Measurements from ENCODE around the gene CLCN6. TPM values are rescaled to one million over a fixed set of nuclear protein-coding genes. Genes with fewer than 3 reads are reported as not detected.

Gene CLCN6
- total RNA-seq, 1 experiment from 2014 or later = 48.1 TPM

- Histone ChIP-seq H3K36me3 (ENCODE audit: insufficient read depth, low read length, poor library complexity, severe bottlenecking) (peaks cover 5% of the 10 kb centered on the region), H3K9me3 (ENCODE audit: low read depth, low read length, poor library complexity, severe bottlenecking) (no peaks in the 10 kb centered on the region), H3K4me3 (ENCODE audit: low read depth, low read length, poor library complexity, severe bottlenecking) (no peak overlapping the region), H3K27ac (ENCODE audit: low read depth, low read length, poor library complexity, severe bottlenecking) (no peak overlapping the region), H3K27me3 (replicated peaks; ENCODE audit: insufficient read depth, low read depth, low read length, poor library complexity) (no peaks in the 10 kb centered on the region), H3K4me1 (ENCODE audit: insufficient read depth, low read length, poor library complexity, severe bottlenecking) (no peaks in the 10 kb centered on the region)
- BruUV-seq (replicated peaks) = no TSS peak
- no peak for DNase-seq (ENCODE audit: low spot score)
- intact Hi-C loops (cut with micrococcal nuclease; ENCODE audit: unreplicated experiment) = no loop called here
- ChIA-PET POLR2A (ENCODE audit: low non-redundant PET) (no interaction called here), CTCF (no interaction called here)
- no peak for TF ChIP-seq CTCF (conservative IDR thresholded peaks at IDR 0.05; ENCODE audit: low read depth, low read length)
- no peak for TF ChIP-seq EZH2 (IDR thresholded peaks at IDR 0.05; ENCODE audit: borderline replicate concordance, low read depth, low read length, poor library complexity, severe bottlenecking)
Measured at GRCh38 chr1:11789126-11790067, 16.6 kb upstream of the CLCN6 start.

- BruUV-seq (replicated peaks) = no TSS peak
- H3K36me3 ChIP-seq (ENCODE audit: insufficient read depth, low read length, poor library complexity, severe bottlenecking) = peaks cover 14% of the 10 kb centered on the region
- ChIA-PET POLR2A (ENCODE audit: low non-redundant PET) (no interaction called here), CTCF (no interaction called here)
- no peaks in the 10 kb centered on the region for H3K4me1 ChIP-seq (ENCODE audit: insufficient read depth, low read length, poor library complexity, severe bottlenecking)
- H3K9me3 ChIP-seq (ENCODE audit: low read depth, low read length, poor library complexity, severe bottlenecking) = no peaks in the 10 kb centered on the region
- no peak for TF ChIP-seq EZH2 (IDR thresholded peaks at IDR 0.05; ENCODE audit: borderline replicate concordance, low read depth, low read length, poor library complexity, severe bottlenecking)
- no peak for TF ChIP-seq CTCF (conservative IDR thresholded peaks at IDR 0.05; ENCODE audit: low read depth, low read length)
- H3K27me3 ChIP-seq (replicated peaks; ENCODE audit: insufficient read depth, low read depth, low read length, poor library complexity) = no peaks in the 10 kb centered on the region
- H3K27ac ChIP-seq (ENCODE audit: low read depth, low read length, poor library complexity, severe bottlenecking) = no peak overlapping the region
- DNase-seq (ENCODE audit: low spot score) = no peak
- intact Hi-C loops (cut with micrococcal nuclease; ENCODE audit: unreplicated experiment) = no loop called here
- no peak overlapping the region for H3K4me3 ChIP-seq (ENCODE audit: low read depth, low read length, poor library complexity, severe bottlenecking)
Measured at GRCh38 chr1:11790101-11790879, 15.7 kb upstream of the CLCN6 start.

- CTCF ChIA-PET = no interaction called here
- H3K27ac ChIP-seq (ENCODE audit: low read depth, low read length, poor library complexity, severe bottlenecking) = no peak overlapping the region
- TF ChIP-seq CTCF (conservative IDR thresholded peaks at IDR 0.05; ENCODE audit: low read depth, low read length) = no peak
- no peak for TF ChIP-seq EZH2 (IDR thresholded peaks at IDR 0.05; ENCODE audit: borderline replicate concordance, low read depth, low read length, poor library complexity, severe bottlenecking)
- no peaks in the 10 kb centered on the region for H3K9me3 ChIP-seq (ENCODE audit: low read depth, low read length, poor library complexity, severe bottlenecking)
- POLR2A ChIA-PET (ENCODE audit: low non-redundant PET) = no interaction called here
- DNase-seq (ENCODE audit: low spot score) = no peak
- no peaks in the 10 kb centered on the region for H3K27me3 ChIP-seq (replicated peaks; ENCODE audit: insufficient read depth, low read depth, low read length, poor library complexity)
- no peak overlapping the region for H3K4me3 ChIP-seq (ENCODE audit: low read depth, low read length, poor library complexity, severe bottlenecking)
- peaks cover 22% of the 10 kb centered on the region for H3K36me3 ChIP-seq (ENCODE audit: insufficient read depth, low read length, poor library complexity, severe bottlenecking)
- intact Hi-C loops (cut with micrococcal nuclease; ENCODE audit: unreplicated experiment) = no loop called here
- H3K4me1 ChIP-seq (ENCODE audit: insufficient read depth, low read length, poor library complexity, severe bottlenecking) = no peaks in the 10 kb centered on the region
- no TSS peak for BruUV-seq (replicated peaks)
Measured at GRCh38 chr1:11790880-11791715, 14.9 kb upstream of the CLCN6 start.

Data from A673 (cell line).